Esophagus squamous epithelium (tissue), 4 donors: Measurements from ENCODE around the gene RNASE9. TPM values are rescaled to one million over a fixed set of nuclear protein-coding genes. Genes with fewer than 3 reads are reported as not detected.

Experiments
- total RNA-seq, 4 donors: library from RNA; depleted of rRNA; stranded (reverse); fragments of >200 nt; gene quantifications; one replicate each; pipeline ENCODE4 v1.1.0, GENCODE V29; 2016

Gene RNASE9
- total RNA-seq, 4 donors from 2014 or later = not detected

Other genes with a start within 250 kb of the RNASE9 start
- gene CCNB1IP1, start 227.8 kb downstream of the RNASE9 start, total RNA-seq = 10 to 100 TPM in 3 of 4 donors, 1 to 10 TPM in 1; 7.6 to 68.1 (median 33.4) TPM
- gene PARP2, start 217.4 kb downstream of the RNASE9 start, total RNA-seq = 10 to 100 TPM in 3 of 4 donors, 1 to 10 TPM in 1; 5.0 to 20.3 (median 11.7) TPM
- 10 to 100 TPM; 13.4 to 16.6 (median 14.7) TPM for gene TEP1, start 147.5 kb downstream of the RNASE9 start, total RNA-seq
- gene KLHL33, start 124.9 kb downstream of the RNASE9 start, total RNA-seq = under 1 TPM in 1 of 4 donors, not detected in 3; 0.57 TPM
- gene OSGEP, start 106.2 kb downstream of the RNASE9 start, total RNA-seq = 10 to 100 TPM; 22.3 to 41.6 (median 26.6) TPM
- 100 to 1,000 TPM in 3 of 4 donors, 10 to 100 TPM in 1; 75.7 to 132 (median 115) TPM for gene APEX1, start 105.8 kb downstream of the RNASE9 start, total RNA-seq
- gene PIP4P1, start 99.6 kb downstream of the RNASE9 start, total RNA-seq = 10 to 100 TPM; 15.8 to 25.7 (median 19.1) TPM
- gene PNP, start 91.6 kb downstream of the RNASE9 start, total RNA-seq = 100 to 1,000 TPM in 2 of 4 donors, 10 to 100 TPM in 2; 84.4 to 155 (median 104) TPM
- gene RNASE10, start 55.5 kb downstream of the RNASE9 start, total RNA-seq = not detected
- gene RNASE11, start 27.0 kb upstream of the RNASE9 start, total RNA-seq = not detected
- gene RNASE12, start 30.3 kb upstream of the RNASE9 start, total RNA-seq = not detected
- not detected for gene OR6S1, start 80.6 kb upstream of the RNASE9 start, total RNA-seq
- gene RNASE4, start 123.5 kb upstream of the RNASE9 start, total RNA-seq = 10 to 100 TPM in 2 of 4 donors, 1 to 10 TPM in 2; 4.0 to 73.1 (median 19.5) TPM
- gene ANG, start 127.7 kb upstream of the RNASE9 start, total RNA-seq = 10 to 100 TPM in 1 of 4 donors, 1 to 10 TPM in 3; 1.4 to 15.1 (median 5.8) TPM
- gene EDDM3A, start 184.8 kb upstream of the RNASE9 start, total RNA-seq = not detected
- gene EDDM3B, start 207.4 kb upstream of the RNASE9 start, total RNA-seq = not detected
- 10 to 100 TPM in 2 of 4 donors, under 1 TPM in 2; 0.26 to 22.3 (median 7.1) TPM for gene RNASE6, start 220.2 kb upstream of the RNASE9 start, total RNA-seq
- 100 to 1,000 TPM in 2 of 4 donors, 10 to 100 TPM in 2; 12.0 to 297 (median 61.0) TPM for gene RNASE1, start 241.8 kb upstream of the RNASE9 start, total RNA-seq